ENCODE data around the gene EID2B.
A peak's percentile ranks its signal among the peaks of the same experiment; 100 is the strongest.

Gene EID2B

GRCh38 chr19:39533003-39533512 lies 406 bp upstream of the EID2B start:
- DNase-seq (ENCODE audit: low read depth in 2 of 2), result no peak

- DNase-seq (ENCODE audit: low read depth in 2 of 2), result no peak
Measured at GRCh38 chr19:39531834-39532232, 819 bp downstream of the EID2B start.

GRCh38 chr19:39525205-39525604 lies 7.4 kb downstream of the EID2B start:
- DNase-seq (ENCODE audit: low read depth in 2 of 2), result no peak

- no peak for DNase-seq (ENCODE audit: low read depth in 2 of 2)
Measured at GRCh38 chr19:39524495-39524894, 8.2 kb downstream of the EID2B start.

GRCh38 chr19:39520541-39521484 lies 11.8 kb downstream of the EID2B start:
- DNase-seq (ENCODE audit: low read depth in 2 of 2), result no peak

- DNase-seq (ENCODE audit: low read depth in 2 of 2), result no peak
Measured at GRCh38 chr19:39518975-39519374, 13.7 kb downstream of the EID2B start.

- no peak for DNase-seq (ENCODE audit: low read depth in 2 of 2)
Measured at GRCh38 chr19:39518458-39518857, 14.2 kb downstream of the EID2B start.

GRCh38 chr19:39517432-39517831 lies 15.2 kb downstream of the EID2B start:
- DNase-seq (ENCODE audit: low read depth in 2 of 2), result no peak

GRCh38 chr19:39516270-39516669 lies 16.4 kb downstream of the EID2B start:
- no peak for DNase-seq (ENCODE audit: low read depth in 2 of 2)

GRCh38 chr19:39515551-39516191 lies 17.0 kb downstream of the EID2B start:
- DNase-seq (ENCODE audit: low read depth in 2 of 2), result no peak

- DNase-seq (ENCODE audit: low read depth in 2 of 2), result no peak
Measured at GRCh38 chr19:39514840-39515550, 17.7 kb downstream of the EID2B start, which contains the start of gene SELENOV. Gene SELENOV, plus strand, starts transcription at chr19:39515139. Its CDS starts 74 bp downstream, at chr19:39515213.

- DNase-seq (ENCODE audit: low read depth in 2 of 2), result no peak
Measured at GRCh38 chr19:39512988-39513387, 19.7 kb downstream of the EID2B start.

GRCh38 chr19:39509233-39509632 lies 23.4 kb downstream of the EID2B start:
- no peak for DNase-seq (ENCODE audit: low read depth in 2 of 2)

GRCh38 chr19:39508629-39509028 lies 24.0 kb downstream of the EID2B start:
- no peak for DNase-seq (ENCODE audit: low read depth in 2 of 2)

GRCh38 chr19:39507715-39508364 lies 24.8 kb downstream of the EID2B start:
- no peak for DNase-seq (ENCODE audit: low read depth in 2 of 2)

- peak in 1 of 2 donors; percentile 49 for DNase-seq (ENCODE audit: low read depth in 2 of 2)
Measured at GRCh38 chr19:39506944-39507714, 25.5 kb downstream of the EID2B start.

GRCh38 chr19:39506598-39506943 lies 26.1 kb downstream of the EID2B start:
- no peak for DNase-seq (ENCODE audit: low read depth in 2 of 2)

- peak; percentile 34 to 64 for DNase-seq (ENCODE audit: low read depth in 2 of 2)
Measured at GRCh38 chr19:39502640-39503417, 29.8 kb downstream of the EID2B start.

- DNase-seq (ENCODE audit: low read depth in 2 of 2), result no peak
Measured at GRCh38 chr19:39501340-39501739, 31.3 kb downstream of the EID2B start.

GRCh38 chr19:39500543-39500942 lies 32.1 kb downstream of the EID2B start:
- no peak for DNase-seq (ENCODE audit: low read depth in 2 of 2)

Data from stimulated activated CD8-positive, alpha-beta memory T cell treated with anti-CD3 and anti-CD28 coated beads, Interleukin-7, amount 100 ng/mL, for 4 hours (primary cell).